ENCODE results near the gene KDM2B. TPM values are rescaled to one million over a fixed set of nuclear protein-coding genes. Genes with fewer than 3 reads are reported as not detected.

Gene KDM2B
- total and polyA plus RNA-seq, 2 of the 8 experiments (the other 6 are each of a cell fraction or from before 2014, with no cell fraction given): 111 to 162 TPM

GRCh38 chr12:121452985-121453360 is 127.8 kb downstream of the KDM2B start:
- no peaks in the 10 kb centered on the region for H3K23me2 ChIP-seq (ENCODE audit: low read depth, low read length)
- WGBS, 2 experiments (ENCODE audit: extremely low coverage in 1 of 2, insufficient coverage in 1 of 2, insufficient read length in 1 of 2, insufficient replicate concordance in 2 of 2, low coverage in 1 of 2, low lambda C conversion rate in 2 of 2, missing lambda C conversion rate in 1 of 2): 94% methylated on average over 39 of the region's 39 CpGs; no CpG with 5 or more reads in 1 of the 2 experiments
- no peak overlapping the region for H4K8ac ChIP-seq (ENCODE audit: extremely low read depth, insufficient read depth, low read length)
- peaks cover 18 to 23% of the 10 kb centered on the region in 2 experiments for H4K20me1 ChIP-seq (replicated peaks in 1 of 2; ENCODE audit: control insufficient read depth in 1 of 2, insufficient read depth in 2 of 2, low read length in 2 of 2)
- H3K9me3 ChIP-seq (ENCODE audit: insufficient read depth in 2 of 2, low read depth in 1 of 2, low read length in 1 of 2): no peaks in the 10 kb centered on the region
- H4K91ac ChIP-seq (replicated peaks; ENCODE audit: insufficient read length, low read length): no peak overlapping the region
- no peaks in the 10 kb centered on the region for H3K27me3 ChIP-seq (replicated peaks in 1 of 4; ENCODE audit: control insufficient read depth in 3 of 4, extremely low read depth in 1 of 4, insufficient read depth in 3 of 4, low read length in 3 of 4)
- H4K5ac ChIP-seq (ENCODE audit: insufficient read length, low read depth, low read length): no peak overlapping the region
- ChIA-PET CTCF (ENCODE audit: partially characterized antibody) (interaction anchor here (0.9 to 15.5 kb wide), 4 partner anchors 9 to 118 kb away, joined by 4 to 129 read pairs (median 5); no protein-coding TSS in a partner anchor), POLR2A (ENCODE audit: partially characterized antibody) (interaction anchor here (0.6 to 1.3 kb wide), 2 partner anchors 15 to 91 kb away, joined by 3 to 5 read pairs; no protein-coding TSS in a partner anchor)
- DNase-seq (ENCODE audit: low read depth in 1 of 2, low spot score in 2 of 2): no peak
- no peak overlapping the region for H2BK5ac ChIP-seq (ENCODE audit: low read depth, low read length)
- H3K4me2 ChIP-seq (ENCODE audit: insufficient read depth in 1 of 2, low read depth in 2 of 2, low read length in 2 of 2): no peak overlapping the region
- H3K56ac ChIP-seq (replicated peaks; ENCODE audit: insufficient read length, low read depth, low read length): no peak overlapping the region
- H3K14ac ChIP-seq (ENCODE audit: insufficient read length): no peak overlapping the region
- H2BK12ac ChIP-seq (ENCODE audit: low read depth, low read length): no peak overlapping the region
- H3K4me1 ChIP-seq (replicated peaks in 1 of 4; ENCODE audit: control insufficient read depth in 3 of 4, insufficient read depth in 4 of 4, low read length in 3 of 4): peaks cover 0 to 5% (median 2%) of the 10 kb centered on the region in 4 experiments; a peak in 1 of 7 replicates
- H3K23ac ChIP-seq (ENCODE audit: insufficient read length): no peak overlapping the region
- FAIRE-seq: no peak
- no peak overlapping the region for H3K27ac ChIP-seq (ENCODE audit: low read depth, low read length)
- no peak overlapping the region for H3K4me3 ChIP-seq (ENCODE audit: extremely low read depth in 1 of 4, insufficient read depth in 2 of 4, low read depth in 3 of 4, low read length in 4 of 4)
- H3K18ac ChIP-seq (ENCODE audit: extremely low read depth, low read length): no peak overlapping the region
- no peak overlapping the region for H2BK20ac ChIP-seq (ENCODE audit: low read length)
- H3K79me2 ChIP-seq (ENCODE audit: control insufficient read depth in 1 of 2, insufficient read depth in 2 of 2, low read length in 2 of 2): peaks cover 0 to 57% of the 10 kb centered on the region in 2 experiments; a peak in 2 of 4 replicates
- H3K9ac ChIP-seq (replicated peaks in 1 of 4; ENCODE audit: extremely low read depth in 1 of 4, low read depth in 3 of 4, low read length in 3 of 4): no peak overlapping the region
- no peak overlapping the region for H2AK5ac ChIP-seq (ENCODE audit: low read depth, low read length)
- no peak overlapping the region for H2BK15ac ChIP-seq (ENCODE audit: low read length)
- no peak overlapping the region for H3K4ac ChIP-seq (replicated peaks; ENCODE audit: insufficient read length, low read depth, low read length)
- no peak overlapping the region for H2AFZ ChIP-seq (ENCODE audit: low read length)
- peaks cover 0 to 22% (median 7%) of the 10 kb centered on the region in 4 experiments; a peak in 4 of 8 replicates for H3K36me3 ChIP-seq (ENCODE audit: control insufficient read depth in 2 of 4, insufficient read depth in 4 of 4, low read length in 3 of 4)
- peaks cover 33% of the 10 kb centered on the region for H3K79me1 ChIP-seq (ENCODE audit: low read depth, low read length)
- no peak overlapping the region for H2BK120ac ChIP-seq (replicated peaks; ENCODE audit: low read depth, low read length)
- no peak for TF ChIP-seq GTF2F1 (IDR thresholded peaks at IDR 0.05; ENCODE audit: borderline replicate concordance, low read depth, low read length)
